HCT116 (cell line): ENCODE results near the gene TOLLIP.
"Not testable (repeated sequence)": the region's sequence is repeated elsewhere in the genome, so short reads cannot be mapped to it uniquely, and the experiment has no call there.

Experiments
- CEBPB ChIP-seq: IDR thresholded peaks from 2 replicates; pipeline ENCODE4 v1.6.1; 2012; ENCODE audit warnings: low read depth
- POLR2A ChIP-seq: IDR thresholded peaks from 2 replicates; pipeline ENCODE4 v1.7.0; 2011; ENCODE audit warnings: borderline replicate concordance; ENCODE audit not compliant: insufficient read depth, insufficient read length; ENCODE audit errors: extremely low read depth
- SP1 ChIP-seq: IDR thresholded peaks from 2 replicates; pipeline ENCODE4 v1.6.1; 2012; ENCODE audit warnings: low read depth

- TF ChIP-seq SP1, POLR2A, CEBPB: not testable (repeated sequence)
Observed at GRCh38 chr11:1245717-1246116, 63.7 kb downstream of the TOLLIP start.
